Neural cell (in vitro differentiated cells): ENCODE measurements around the gene NMT1.

ENCODE experiments used
- EP300 ChIP-seq: fragments of 450-650 bp; conservative IDR thresholded peaks from 2 replicates; pipeline ENCODE4 v1.6.1; 2014; ENCODE audit warnings: antibody characterized with exemption, mild to moderate bottlenecking, moderate library complexity; ENCODE audit not compliant: poor library complexity, severe bottlenecking
- EZH2 ChIP-seq: fragments of 200-600, 300-800 bp; shearing (Covaris generic), sonication (generic); IDR thresholded peaks from 2 replicates; pipeline ENCODE4 v1.6.1; 2014; ENCODE audit warnings: antibody characterized with exemption, low read length, borderline replicate concordance, mild to moderate bottlenecking; ENCODE audit not compliant: insufficient read depth, poor library complexity, severe bottlenecking
- POLR2AphosphoS5 ChIP-seq: IDR thresholded peaks from 2 replicates; pipeline ENCODE4 v1.6.1; 2012
- RAD21 ChIP-seq: fragments of 450-650 bp; conservative IDR thresholded peaks from 2 replicates; pipeline ENCODE4 v1.6.1; 2014; ENCODE audit warnings: antibody characterized with exemption, mild to moderate bottlenecking, moderate library complexity
- SMC3 ChIP-seq: fragments of 450-650 bp; conservative IDR thresholded peaks from 2 replicates; pipeline ENCODE4 v1.6.1; 2014; ENCODE audit warnings: antibody characterized with exemption, mild to moderate bottlenecking, moderate library complexity; ENCODE audit not compliant: poor library complexity
- TAF1 ChIP-seq: IDR thresholded peaks from 2 replicates; pipeline ENCODE4 v1.6.1; 2012; ENCODE audit warnings: low read depth
- TF ChIP-seq, protein P1 (sequence below): fragments of 450-650 bp; IDR thresholded peaks from 2 replicates; pipeline ENCODE4 v1.5.1; 2014; ENCODE audit warnings: antibody characterized with exemption, mild to moderate bottlenecking, moderate library complexity; ENCODE audit not compliant: poor library complexity, severe bottlenecking
- TF ChIP-seq, protein P2 (sequence below): IDR thresholded peaks from 2 replicates; pipeline ENCODE4 v1.6.1; 2012; ENCODE audit warnings: borderline replicate concordance

DNA sequence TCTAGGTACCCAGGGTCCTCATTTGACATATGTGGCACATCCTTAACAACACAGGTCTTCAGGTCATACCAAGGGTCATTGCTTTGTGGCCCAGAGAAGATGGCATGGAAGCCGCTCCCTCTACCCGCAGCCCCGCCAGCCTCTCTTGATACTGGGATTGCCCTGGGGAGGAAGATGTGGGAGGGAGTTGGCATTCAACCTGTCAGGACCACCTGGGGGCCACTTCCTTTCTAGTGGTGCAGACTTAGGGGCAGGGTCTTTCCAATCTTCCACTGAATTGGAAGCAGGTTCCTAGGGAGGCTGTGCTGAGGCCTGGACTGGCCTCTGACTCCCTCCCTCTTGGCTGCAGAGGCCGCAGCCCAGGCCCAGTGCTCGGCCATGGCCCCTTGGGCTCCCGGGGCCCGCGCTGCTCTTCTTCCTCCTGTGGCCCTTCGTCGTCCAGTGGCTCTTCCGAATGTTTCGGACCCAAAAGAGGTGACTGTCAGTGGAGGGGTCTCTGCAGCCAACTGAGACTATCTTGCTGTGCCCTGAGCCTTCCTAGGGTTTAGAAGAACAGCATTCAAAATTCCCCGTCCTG, 82.1 kb downstream of the NMT1 start:
- TF ChIP-seq, protein P1, sequence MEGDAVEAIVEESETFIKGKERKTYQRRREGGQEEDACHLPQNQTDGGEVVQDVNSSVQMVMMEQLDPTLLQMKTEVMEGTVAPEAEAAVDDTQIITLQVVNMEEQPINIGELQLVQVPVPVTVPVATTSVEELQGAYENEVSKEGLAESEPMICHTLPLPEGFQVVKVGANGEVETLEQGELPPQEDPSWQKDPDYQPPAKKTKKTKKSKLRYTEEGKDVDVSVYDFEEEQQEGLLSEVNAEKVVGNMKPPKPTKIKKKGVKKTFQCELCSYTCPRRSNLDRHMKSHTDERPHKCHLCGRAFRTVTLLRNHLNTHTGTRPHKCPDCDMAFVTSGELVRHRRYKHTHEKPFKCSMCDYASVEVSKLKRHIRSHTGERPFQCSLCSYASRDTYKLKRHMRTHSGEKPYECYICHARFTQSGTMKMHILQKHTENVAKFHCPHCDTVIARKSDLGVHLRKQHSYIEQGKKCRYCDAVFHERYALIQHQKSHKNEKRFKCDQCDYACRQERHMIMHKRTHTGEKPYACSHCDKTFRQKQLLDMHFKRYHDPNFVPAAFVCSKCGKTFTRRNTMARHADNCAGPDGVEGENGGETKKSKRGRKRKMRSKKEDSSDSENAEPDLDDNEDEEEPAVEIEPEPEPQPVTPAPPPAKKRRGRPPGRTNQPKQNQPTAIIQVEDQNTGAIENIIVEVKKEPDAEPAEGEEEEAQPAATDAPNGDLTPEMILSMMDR: no peak
- TF ChIP-seq POLR2AphosphoS5 (no peak), RAD21 (no peak), EZH2 (no peak), EP300 (no peak), SMC3 (no peak), TAF1 (no peak)
- TF ChIP-seq, protein P2, sequence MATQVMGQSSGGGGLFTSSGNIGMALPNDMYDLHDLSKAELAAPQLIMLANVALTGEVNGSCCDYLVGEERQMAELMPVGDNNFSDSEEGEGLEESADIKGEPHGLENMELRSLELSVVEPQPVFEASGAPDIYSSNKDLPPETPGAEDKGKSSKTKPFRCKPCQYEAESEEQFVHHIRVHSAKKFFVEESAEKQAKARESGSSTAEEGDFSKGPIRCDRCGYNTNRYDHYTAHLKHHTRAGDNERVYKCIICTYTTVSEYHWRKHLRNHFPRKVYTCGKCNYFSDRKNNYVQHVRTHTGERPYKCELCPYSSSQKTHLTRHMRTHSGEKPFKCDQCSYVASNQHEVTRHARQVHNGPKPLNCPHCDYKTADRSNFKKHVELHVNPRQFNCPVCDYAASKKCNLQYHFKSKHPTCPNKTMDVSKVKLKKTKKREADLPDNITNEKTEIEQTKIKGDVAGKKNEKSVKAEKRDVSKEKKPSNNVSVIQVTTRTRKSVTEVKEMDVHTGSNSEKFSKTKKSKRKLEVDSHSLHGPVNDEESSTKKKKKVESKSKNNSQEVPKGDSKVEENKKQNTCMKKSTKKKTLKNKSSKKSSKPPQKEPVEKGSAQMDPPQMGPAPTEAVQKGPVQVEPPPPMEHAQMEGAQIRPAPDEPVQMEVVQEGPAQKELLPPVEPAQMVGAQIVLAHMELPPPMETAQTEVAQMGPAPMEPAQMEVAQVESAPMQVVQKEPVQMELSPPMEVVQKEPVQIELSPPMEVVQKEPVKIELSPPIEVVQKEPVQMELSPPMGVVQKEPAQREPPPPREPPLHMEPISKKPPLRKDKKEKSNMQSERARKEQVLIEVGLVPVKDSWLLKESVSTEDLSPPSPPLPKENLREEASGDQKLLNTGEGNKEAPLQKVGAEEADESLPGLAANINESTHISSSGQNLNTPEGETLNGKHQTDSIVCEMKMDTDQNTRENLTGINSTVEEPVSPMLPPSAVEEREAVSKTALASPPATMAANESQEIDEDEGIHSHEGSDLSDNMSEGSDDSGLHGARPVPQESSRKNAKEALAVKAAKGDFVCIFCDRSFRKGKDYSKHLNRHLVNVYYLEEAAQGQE: no peak
